Measurements from ENCODE around the gene FGF9.

FGF9 gene

DNA sequence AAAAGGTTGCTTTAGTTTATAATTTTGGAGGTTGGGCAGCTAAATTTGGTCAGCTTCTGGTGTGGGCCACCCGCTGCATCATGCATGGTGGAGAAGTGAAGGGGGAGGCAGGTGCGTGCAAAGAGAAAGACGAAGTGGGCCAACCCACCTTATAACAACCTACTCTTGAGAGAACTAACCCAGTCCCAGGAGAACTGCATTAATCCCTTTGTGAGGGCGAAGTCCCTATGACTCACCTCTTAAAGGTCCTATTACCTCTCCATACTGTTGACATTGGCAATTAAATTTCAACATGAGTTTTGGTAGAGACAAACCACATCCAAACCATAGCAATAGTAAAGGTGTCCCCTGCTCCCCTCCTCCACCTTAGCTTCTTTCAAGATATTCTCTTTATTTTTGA, 7.7 kb upstream of the FGF9 start:
- Histone ChIP-seq H3K4me3 (ENCODE audit: low read depth, low read length) (no peak overlapping the region), H3K9ac (ENCODE audit: low read depth, low read length) (no peak overlapping the region), H3K27me3 (ENCODE audit: control insufficient read depth, insufficient read depth, low read length) (peaks cover 37% of the 10 kb centered on the region), H3K4me1 (ENCODE audit: control insufficient read depth, insufficient read depth, low read length) (no peaks in the 10 kb centered on the region), H3K9me3 (ENCODE audit: control insufficient read depth, insufficient read depth, low read length) (no peaks in the 10 kb centered on the region), H3K36me3 (ENCODE audit: control insufficient read depth, insufficient read depth, low read length) (no peaks in the 10 kb centered on the region)

DNA sequence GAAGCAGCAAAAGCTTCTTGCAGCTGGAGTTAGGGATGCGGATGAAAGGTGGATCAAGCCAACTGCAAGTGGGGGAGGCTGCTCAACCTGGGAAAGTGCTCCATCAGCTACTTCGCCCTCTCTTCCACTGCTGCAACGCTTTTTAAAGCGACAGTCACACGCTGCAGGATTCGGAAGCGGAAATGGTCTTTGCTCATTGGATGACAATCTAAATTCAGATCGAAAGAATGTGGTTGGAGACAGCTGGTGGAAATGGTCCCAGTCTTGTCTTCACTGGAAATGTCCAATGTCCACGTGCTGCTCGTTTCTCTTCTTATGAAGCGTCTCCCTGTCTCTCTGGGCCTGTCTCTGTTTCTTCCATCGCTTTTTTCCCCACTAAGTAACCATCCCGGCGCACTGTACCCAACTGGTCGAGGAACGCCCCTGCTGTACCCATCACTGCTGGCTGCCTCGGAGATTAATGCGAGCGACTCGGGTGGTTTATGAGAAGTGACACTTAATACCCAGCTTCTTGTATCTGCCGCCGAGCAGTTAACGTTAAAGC, 2.1 kb upstream of the FGF9 start:
- Histone ChIP-seq H3K4me3 (ENCODE audit: low read depth, low read length) (peak overlapping the region; percentile 72), H3K27me3 (ENCODE audit: control insufficient read depth, insufficient read depth, low read length) (peaks cover 78% of the 10 kb centered on the region)

DNA sequence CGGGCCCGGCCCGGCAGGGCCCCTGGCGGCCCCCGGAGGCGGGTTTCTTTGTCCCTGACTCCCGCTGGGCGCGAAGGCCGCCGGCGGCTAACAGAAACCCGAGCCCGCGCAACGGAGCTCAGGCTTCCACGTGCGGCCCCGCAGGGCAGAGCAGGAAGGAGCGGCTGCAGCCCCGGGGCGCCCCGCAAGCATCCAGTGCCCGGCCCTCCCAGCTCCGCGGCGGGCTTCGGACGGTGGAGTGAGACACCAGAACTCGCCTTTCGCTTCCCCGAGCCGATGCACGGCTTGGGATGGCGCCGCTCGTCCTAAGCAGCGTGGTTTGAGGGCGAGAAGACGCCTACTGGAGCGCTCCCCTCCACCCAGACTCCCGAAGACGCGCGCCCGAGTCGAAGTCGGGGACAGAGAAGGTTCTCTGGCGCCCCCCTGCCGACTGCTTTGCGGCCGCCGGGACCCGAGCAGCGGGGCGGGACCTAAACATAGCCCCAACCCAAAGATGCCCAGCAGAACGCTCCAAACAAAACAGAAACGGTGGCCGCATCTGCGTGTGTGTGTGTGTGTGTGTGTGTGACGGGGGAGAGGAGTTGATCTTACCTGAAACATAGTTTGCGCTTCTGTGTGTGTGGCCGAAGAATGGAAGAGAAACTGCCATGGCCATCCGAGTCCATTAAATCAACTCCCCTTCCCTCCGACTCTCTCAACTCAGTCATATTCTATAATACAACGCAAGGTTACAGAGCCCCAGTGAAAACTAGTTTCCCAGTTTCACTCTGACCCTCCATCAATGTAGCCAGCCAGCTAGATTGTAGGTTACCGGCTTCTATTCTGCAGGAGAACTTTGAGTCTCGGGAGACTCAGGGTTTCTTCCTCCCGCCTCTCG, 629 bp upstream of the FGF9 start:
- H3K9me3 ChIP-seq (ENCODE audit: control insufficient read depth, insufficient read depth, low read length): no peaks in the 10 kb centered on the region
- H3K27me3 ChIP-seq (ENCODE audit: control insufficient read depth, insufficient read depth, low read length): peaks cover 71% of the 10 kb centered on the region
- peak overlapping the region; percentile 72 for H3K4me3 ChIP-seq (ENCODE audit: low read depth, low read length)
- H3K9ac ChIP-seq (ENCODE audit: low read depth, low read length): no peak overlapping the region
- no peaks in the 10 kb centered on the region for H3K36me3 ChIP-seq (ENCODE audit: control insufficient read depth, insufficient read depth, low read length)
- H3K4me1 ChIP-seq (ENCODE audit: control insufficient read depth, insufficient read depth, low read length): no peaks in the 10 kb centered on the region

More for the DNA sequence above, 2.1 kb upstream of the FGF9 start:
- Histone ChIP-seq H3K4me1 (ENCODE audit: control insufficient read depth, insufficient read depth, low read length) (no peaks in the 10 kb centered on the region), H3K36me3 (ENCODE audit: control insufficient read depth, insufficient read depth, low read length) (no peaks in the 10 kb centered on the region), H3K9ac (ENCODE audit: low read depth, low read length) (no peak overlapping the region), H3K9me3 (ENCODE audit: control insufficient read depth, insufficient read depth, low read length) (no peaks in the 10 kb centered on the region)

DNA sequence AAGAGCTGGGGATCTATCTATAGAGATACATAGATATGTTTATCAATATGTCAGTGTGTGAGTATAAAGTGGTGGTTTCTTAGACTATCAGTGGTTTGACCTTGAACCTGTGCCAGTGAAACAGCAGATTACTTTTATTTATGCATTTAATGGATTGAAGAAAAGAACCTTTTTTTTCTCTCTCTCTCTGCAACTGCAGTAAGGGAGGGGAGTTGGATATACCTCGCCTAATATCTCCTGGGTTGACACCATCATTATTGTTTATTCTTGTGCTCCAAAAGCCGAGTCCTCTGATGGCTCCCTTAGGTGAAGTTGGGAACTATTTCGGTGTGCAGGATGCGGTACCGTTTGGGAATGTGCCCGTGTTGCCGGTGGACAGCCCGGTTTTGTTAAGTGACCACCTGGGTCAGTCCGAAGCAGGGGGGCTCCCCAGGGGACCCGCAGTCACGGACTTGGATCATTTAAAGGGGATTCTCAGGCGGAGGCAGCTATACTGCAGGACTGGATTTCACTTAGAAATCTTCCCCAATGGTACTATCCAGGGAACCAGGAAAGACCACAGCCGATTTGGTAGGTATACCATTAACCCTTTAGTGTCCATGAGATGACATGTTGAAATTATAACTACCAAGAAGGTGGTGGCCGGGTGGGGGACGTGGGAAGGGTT, 880 bp downstream of the FGF9 start:
- Histone ChIP-seq H3K36me3 (ENCODE audit: control insufficient read depth, insufficient read depth, low read length) (no peaks in the 10 kb centered on the region), H3K4me1 (ENCODE audit: control insufficient read depth, insufficient read depth, low read length) (no peaks in the 10 kb centered on the region), H3K9ac (ENCODE audit: low read depth, low read length) (no peak overlapping the region), H3K27me3 (ENCODE audit: control insufficient read depth, insufficient read depth, low read length) (peaks cover 79% of the 10 kb centered on the region), H3K9me3 (ENCODE audit: control insufficient read depth, insufficient read depth, low read length) (no peaks in the 10 kb centered on the region), H3K4me3 (ENCODE audit: low read depth, low read length) (no peak overlapping the region)

DNA sequence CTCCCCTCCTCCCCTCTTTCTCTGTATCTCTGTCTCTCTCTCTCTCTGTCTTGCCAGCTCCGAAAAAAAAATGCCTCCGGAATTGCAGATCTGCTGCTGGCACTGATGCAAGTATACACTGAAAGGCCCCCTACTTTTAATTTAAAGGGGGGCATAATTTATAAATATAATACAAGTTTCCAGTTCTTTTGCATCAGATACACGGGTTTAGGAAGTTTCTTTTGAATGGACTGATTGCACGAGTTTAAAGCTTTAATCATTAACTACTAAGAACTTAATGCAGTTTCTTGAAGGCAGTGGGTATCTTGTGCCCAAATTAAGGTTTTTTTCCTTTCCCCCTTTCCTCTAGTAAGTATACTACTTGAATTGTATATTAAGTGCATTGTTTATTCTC, 1.4 kb downstream of the FGF9 start:
- H3K4me1 ChIP-seq (ENCODE audit: control insufficient read depth, insufficient read depth, low read length): no peaks in the 10 kb centered on the region
- H3K4me3 ChIP-seq (ENCODE audit: low read depth, low read length): peak overlapping the region; percentile 50
- peaks cover 79% of the 10 kb centered on the region for H3K27me3 ChIP-seq (ENCODE audit: control insufficient read depth, insufficient read depth, low read length)
- no peak overlapping the region for H3K9ac ChIP-seq (ENCODE audit: low read depth, low read length)
- no peaks in the 10 kb centered on the region for H3K9me3 ChIP-seq (ENCODE audit: control insufficient read depth, insufficient read depth, low read length)
- no peaks in the 10 kb centered on the region for H3K36me3 ChIP-seq (ENCODE audit: control insufficient read depth, insufficient read depth, low read length)

DNA sequence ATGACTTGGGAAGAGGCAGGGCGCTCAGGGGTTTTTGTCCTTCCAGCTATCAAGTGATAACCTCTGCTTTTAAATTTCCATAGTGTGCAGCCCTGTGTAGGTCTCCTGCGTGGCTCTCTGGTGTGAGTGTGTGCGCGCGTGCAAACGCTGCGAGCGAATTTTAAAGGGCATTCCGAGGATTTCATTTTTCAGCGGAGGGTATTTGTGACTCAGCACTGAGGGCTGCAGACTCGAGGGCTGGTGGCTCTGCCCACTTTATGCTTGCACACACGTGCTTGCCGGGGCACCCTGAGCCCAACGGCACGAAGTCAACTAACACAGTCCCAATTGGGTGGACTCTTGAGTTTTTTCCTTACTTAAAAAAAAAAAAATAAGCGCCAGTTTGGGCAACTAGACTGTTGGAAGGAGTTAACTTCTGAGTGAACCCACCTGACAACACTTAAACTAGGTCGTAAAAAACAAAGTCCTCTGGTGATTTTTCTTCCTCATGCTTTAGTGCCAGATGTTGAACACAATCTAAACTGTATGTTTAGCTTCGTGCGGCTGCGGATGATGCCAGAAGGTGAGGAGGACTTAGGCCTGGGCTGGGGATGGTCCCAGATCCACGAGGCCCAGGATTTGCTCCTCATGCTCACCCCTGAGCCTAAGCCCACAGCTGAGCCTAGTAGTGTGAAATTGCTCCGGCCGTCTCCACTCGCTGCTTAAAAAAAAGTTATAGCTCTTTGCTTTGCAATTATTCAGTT, 2.1 kb downstream of the FGF9 start:
- H3K27me3 ChIP-seq (ENCODE audit: control insufficient read depth, insufficient read depth, low read length): peaks cover 79% of the 10 kb centered on the region
- no peaks in the 10 kb centered on the region for H3K36me3 ChIP-seq (ENCODE audit: control insufficient read depth, insufficient read depth, low read length)
- H3K4me3 ChIP-seq (ENCODE audit: low read depth, low read length): peak overlapping the region; percentile 50
- no peak overlapping the region for H3K9ac ChIP-seq (ENCODE audit: low read depth, low read length)
- H3K4me1 ChIP-seq (ENCODE audit: control insufficient read depth, insufficient read depth, low read length): no peaks in the 10 kb centered on the region
- no peaks in the 10 kb centered on the region for H3K9me3 ChIP-seq (ENCODE audit: control insufficient read depth, insufficient read depth, low read length)

DNA sequence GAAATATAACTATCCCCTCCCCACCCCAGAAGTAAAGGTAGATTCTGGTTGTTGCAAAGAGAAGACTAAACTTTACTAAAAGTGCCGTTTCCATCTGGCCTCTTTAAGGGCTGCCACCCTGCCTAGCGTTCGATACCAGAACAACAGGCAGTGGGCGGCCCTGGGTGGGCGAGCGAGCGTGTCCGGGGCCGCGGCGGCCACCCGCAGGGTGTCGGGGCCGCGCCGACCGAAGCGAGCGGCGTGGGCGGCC, 2.6 kb downstream of the FGF9 start:
- Histone ChIP-seq H3K4me3 (ENCODE audit: low read depth, low read length) (peak overlapping the region; percentile 50), H3K4me1 (ENCODE audit: control insufficient read depth, insufficient read depth, low read length) (no peaks in the 10 kb centered on the region), H3K9ac (ENCODE audit: low read depth, low read length) (no peak overlapping the region), H3K9me3 (ENCODE audit: control insufficient read depth, insufficient read depth, low read length) (no peaks in the 10 kb centered on the region), H3K36me3 (ENCODE audit: control insufficient read depth, insufficient read depth, low read length) (no peaks in the 10 kb centered on the region), H3K27me3 (ENCODE audit: control insufficient read depth, insufficient read depth, low read length) (peaks cover 79% of the 10 kb centered on the region)

DNA sequence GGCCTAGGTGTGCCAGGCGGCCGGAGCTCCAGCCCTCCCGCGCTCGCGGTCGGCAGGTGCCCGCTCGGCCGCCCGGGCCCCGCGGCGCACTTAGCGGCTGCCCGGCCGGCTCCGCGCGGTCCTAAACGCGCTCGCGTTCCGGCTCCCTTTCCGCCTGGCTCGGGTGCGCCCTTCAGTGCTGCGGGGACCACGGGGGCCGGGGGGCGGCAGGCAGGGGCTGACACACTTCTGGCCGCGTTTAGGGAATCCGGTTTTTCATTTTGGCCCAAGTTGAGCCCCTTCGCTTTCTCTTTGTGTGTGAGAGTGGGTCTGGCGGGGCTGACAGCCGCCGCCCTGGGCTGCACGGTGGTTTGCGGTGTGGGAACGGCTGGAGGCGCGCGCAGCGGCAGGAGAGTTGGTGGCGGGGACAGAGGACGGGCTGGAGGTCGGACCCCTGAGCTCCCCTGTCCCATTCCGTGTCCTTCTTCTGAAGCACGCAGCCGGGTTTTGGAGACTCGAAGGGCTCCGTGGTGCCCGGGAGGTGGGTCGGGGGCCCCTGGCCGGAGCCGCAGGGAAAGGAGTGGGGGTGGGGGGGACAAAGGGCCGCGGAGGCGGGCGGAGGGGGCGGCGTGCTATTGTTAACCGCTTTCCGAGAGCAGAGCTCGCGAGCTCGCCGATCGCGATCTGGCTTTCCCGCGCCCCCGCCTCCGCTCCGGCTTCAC, 3.1 kb downstream of the FGF9 start:
- Histone ChIP-seq H3K9ac (ENCODE audit: low read depth, low read length) (no peak overlapping the region), H3K9me3 (ENCODE audit: control insufficient read depth, insufficient read depth, low read length) (no peaks in the 10 kb centered on the region), H3K36me3 (ENCODE audit: control insufficient read depth, insufficient read depth, low read length) (no peaks in the 10 kb centered on the region), H3K4me3 (ENCODE audit: low read depth, low read length) (peak overlapping the region; percentile 50), H3K27me3 (ENCODE audit: control insufficient read depth, insufficient read depth, low read length) (peaks cover 79% of the 10 kb centered on the region), H3K4me1 (ENCODE audit: control insufficient read depth, insufficient read depth, low read length) (no peaks in the 10 kb centered on the region)

DNA sequence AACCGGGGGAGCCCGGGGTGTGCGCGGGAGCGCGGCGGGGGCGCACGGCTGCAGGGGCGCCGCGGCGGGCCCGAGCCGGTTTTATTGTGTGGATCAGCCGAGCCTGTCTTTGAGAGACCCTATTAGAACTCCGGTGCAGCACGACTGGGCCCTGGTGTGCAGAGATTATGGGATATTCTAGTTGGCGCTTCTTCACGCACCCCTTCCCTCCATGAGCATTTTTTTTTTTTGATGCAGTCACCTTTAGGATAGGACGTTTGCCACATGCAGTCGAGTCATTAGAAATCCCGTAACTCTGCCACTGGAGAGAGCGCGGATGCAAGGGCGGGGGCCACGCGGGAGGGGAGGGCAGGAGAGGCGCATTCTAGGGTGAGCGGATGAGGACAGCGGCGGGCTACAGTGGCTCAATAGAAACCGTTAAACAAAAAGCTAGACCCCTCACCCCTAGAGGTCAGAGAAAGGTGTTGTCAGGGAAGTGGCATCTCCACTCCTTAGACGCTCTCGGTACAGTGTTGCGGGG, 3.7 kb downstream of the FGF9 start:
- Histone ChIP-seq H3K36me3 (ENCODE audit: control insufficient read depth, insufficient read depth, low read length) (no peaks in the 10 kb centered on the region), H3K9me3 (ENCODE audit: control insufficient read depth, insufficient read depth, low read length) (no peaks in the 10 kb centered on the region), H3K9ac (ENCODE audit: low read depth, low read length) (no peak overlapping the region), H3K27me3 (ENCODE audit: control insufficient read depth, insufficient read depth, low read length) (peaks cover 72% of the 10 kb centered on the region), H3K4me3 (ENCODE audit: low read depth, low read length) (peak overlapping the region; percentile 50), H3K4me1 (ENCODE audit: control insufficient read depth, insufficient read depth, low read length) (no peaks in the 10 kb centered on the region)

DNA sequence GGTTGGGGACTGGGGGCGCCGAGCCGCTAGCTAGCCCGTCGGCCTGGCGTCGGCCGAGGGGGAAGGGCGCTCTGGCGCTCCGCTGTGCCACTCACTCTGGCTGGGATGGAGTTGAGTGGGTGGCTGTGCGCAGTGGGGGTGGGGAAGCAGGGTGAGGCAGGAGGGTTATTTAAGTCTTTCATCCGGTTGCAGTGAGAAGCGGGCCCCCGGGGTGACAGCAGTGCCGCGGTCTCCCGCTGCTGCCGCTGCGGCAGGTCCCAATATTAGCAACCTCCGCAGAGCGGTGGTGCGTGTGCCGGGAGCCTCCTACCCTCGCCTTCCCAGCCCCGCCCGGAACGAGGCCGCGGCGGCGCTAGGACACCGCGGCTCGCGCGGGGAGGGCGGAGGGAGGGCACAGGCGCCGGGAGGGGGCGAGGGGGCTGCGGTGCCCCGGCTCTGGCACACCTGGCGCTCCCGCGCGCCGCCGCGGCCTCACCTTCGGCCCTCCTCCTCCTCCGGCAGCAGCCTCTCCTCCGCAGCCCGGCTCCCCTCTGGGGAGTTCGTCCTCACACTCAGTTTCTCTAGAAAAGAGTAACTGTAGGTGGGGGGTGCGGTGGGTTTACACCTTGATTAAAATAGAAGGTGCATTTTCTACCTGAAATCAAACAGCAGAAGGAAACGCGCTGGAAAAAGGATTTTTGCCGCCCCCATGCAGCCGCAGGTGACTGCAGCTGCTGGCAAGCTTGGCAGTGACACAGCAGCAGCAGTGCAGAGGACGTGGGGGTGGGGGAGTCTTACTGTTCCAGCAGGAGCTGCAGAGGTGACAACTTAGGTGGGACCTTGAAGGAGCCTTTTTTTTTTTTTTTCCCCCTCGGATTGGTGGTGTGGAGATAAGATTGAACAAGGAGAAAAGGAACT, 4.5 kb downstream of the FGF9 start:
- H3K4me3 ChIP-seq (ENCODE audit: low read depth, low read length): peak overlapping the region; percentile 69

More for the DNA sequence above, 4.5 kb downstream of the FGF9 start:
- peaks cover 71% of the 10 kb centered on the region for H3K27me3 ChIP-seq (ENCODE audit: control insufficient read depth, insufficient read depth, low read length)
- H3K36me3 ChIP-seq (ENCODE audit: control insufficient read depth, insufficient read depth, low read length): no peaks in the 10 kb centered on the region
- no peaks in the 10 kb centered on the region for H3K4me1 ChIP-seq (ENCODE audit: control insufficient read depth, insufficient read depth, low read length)
- H3K9ac ChIP-seq (ENCODE audit: low read depth, low read length): no peak overlapping the region
- H3K9me3 ChIP-seq (ENCODE audit: control insufficient read depth, insufficient read depth, low read length): no peaks in the 10 kb centered on the region
